ENCODE measurements around the gene RHOH.

DNA sequence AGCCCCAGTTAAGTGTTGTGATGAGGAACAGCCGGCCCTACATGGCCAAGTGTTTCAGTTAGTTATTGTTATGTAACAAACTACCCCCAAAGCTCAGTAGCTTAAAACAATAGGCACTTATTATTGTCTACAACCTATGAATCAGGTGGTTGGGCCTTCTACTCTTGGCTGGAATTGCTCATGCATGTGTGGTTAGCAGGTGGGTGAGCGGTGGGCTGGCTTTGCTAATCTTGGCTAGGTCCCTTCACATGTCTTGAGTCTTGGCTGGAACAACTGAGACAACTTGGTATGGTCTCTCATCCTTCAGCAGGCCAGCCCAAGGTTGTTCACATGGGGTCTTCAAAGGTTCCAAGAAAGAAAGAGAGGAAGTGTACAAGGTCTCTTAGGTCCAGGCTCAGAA lies 83.8 kb downstream of the RHOH start:
- TF ChIP-seq TAF1 (IDR thresholded peaks at IDR 0.05; ENCODE audit: low read depth), result no peak
- TF ChIP-seq, protein P1, sequence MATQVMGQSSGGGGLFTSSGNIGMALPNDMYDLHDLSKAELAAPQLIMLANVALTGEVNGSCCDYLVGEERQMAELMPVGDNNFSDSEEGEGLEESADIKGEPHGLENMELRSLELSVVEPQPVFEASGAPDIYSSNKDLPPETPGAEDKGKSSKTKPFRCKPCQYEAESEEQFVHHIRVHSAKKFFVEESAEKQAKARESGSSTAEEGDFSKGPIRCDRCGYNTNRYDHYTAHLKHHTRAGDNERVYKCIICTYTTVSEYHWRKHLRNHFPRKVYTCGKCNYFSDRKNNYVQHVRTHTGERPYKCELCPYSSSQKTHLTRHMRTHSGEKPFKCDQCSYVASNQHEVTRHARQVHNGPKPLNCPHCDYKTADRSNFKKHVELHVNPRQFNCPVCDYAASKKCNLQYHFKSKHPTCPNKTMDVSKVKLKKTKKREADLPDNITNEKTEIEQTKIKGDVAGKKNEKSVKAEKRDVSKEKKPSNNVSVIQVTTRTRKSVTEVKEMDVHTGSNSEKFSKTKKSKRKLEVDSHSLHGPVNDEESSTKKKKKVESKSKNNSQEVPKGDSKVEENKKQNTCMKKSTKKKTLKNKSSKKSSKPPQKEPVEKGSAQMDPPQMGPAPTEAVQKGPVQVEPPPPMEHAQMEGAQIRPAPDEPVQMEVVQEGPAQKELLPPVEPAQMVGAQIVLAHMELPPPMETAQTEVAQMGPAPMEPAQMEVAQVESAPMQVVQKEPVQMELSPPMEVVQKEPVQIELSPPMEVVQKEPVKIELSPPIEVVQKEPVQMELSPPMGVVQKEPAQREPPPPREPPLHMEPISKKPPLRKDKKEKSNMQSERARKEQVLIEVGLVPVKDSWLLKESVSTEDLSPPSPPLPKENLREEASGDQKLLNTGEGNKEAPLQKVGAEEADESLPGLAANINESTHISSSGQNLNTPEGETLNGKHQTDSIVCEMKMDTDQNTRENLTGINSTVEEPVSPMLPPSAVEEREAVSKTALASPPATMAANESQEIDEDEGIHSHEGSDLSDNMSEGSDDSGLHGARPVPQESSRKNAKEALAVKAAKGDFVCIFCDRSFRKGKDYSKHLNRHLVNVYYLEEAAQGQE (IDR thresholded peaks at IDR 0.05; ENCODE audit: low read depth), result no peak
